ENCODE data around the gene PEAK3. TPM values are rescaled to one million over a fixed set of nuclear protein-coding genes. Genes with fewer than 3 reads are reported as not detected.
A peak's percentile ranks its signal among the peaks of the same experiment; 100 is the strongest.

The PEAK3 gene
- total RNA-seq, 2 donors from 2014 or later: 0.09 to 0.32 TPM

GRCh38 chr19:2248136-2249009 is 33.6 kb downstream of the PEAK3 start:
- no peaks in the 10 kb centered on the region for H3K27me3 Mint-ChIP-seq
- H3K4me1 Mint-ChIP-seq: no peaks in the 10 kb centered on the region
- ATAC-seq (replicated peaks): no peak
- H3K36me3 Mint-ChIP-seq (ENCODE audit: low read depth): peaks cover 46% of the 10 kb centered on the region
- no peaks in the 10 kb centered on the region for H3K9me3 Mint-ChIP-seq
- H3K4me3 Mint-ChIP-seq: no peak overlapping the region
- no peak overlapping the region for H3K27ac Mint-ChIP-seq

GRCh38 chr19:2247433-2248101 is 34.4 kb downstream of the PEAK3 start:
- Mint-ChIP-seq H3K9me3 (no peaks in the 10 kb centered on the region), H3K4me1 (peaks cover 2% of the 10 kb centered on the region), H3K4me3 (no peak overlapping the region), H3K36me3 (ENCODE audit: low read depth) (peaks cover 55% of the 10 kb centered on the region), H3K27me3 (no peaks in the 10 kb centered on the region), H3K27ac (no peak overlapping the region)
- ATAC-seq (replicated peaks): no peak

- H3K27ac Mint-ChIP-seq: no peak overlapping the region
- no peaks in the 10 kb centered on the region for H3K9me3 Mint-ChIP-seq
- peaks cover 5% of the 10 kb centered on the region for H3K4me1 Mint-ChIP-seq
- H3K4me3 Mint-ChIP-seq: no peak overlapping the region
- no peak for ATAC-seq (replicated peaks)
- no peaks in the 10 kb centered on the region for H3K27me3 Mint-ChIP-seq
- H3K36me3 Mint-ChIP-seq (ENCODE audit: low read depth): peaks cover 59% of the 10 kb centered on the region
Measured at GRCh38 chr19:2246801-2247361, 35.1 kb downstream of the PEAK3 start.

GRCh38 chr19:2246014-2246620 is 35.9 kb downstream of the PEAK3 start:
- no peaks in the 10 kb centered on the region for H3K27me3 Mint-ChIP-seq
- H3K36me3 Mint-ChIP-seq (ENCODE audit: low read depth): peaks cover 65% of the 10 kb centered on the region
- no peaks in the 10 kb centered on the region for H3K9me3 Mint-ChIP-seq
- no peak overlapping the region for H3K4me3 Mint-ChIP-seq
- ATAC-seq (replicated peaks): no peak
- H3K4me1 Mint-ChIP-seq: peaks cover 10% of the 10 kb centered on the region
- no peak overlapping the region for H3K27ac Mint-ChIP-seq

- Mint-ChIP-seq H3K27ac (no peak overlapping the region), H3K27me3 (no peaks in the 10 kb centered on the region), H3K36me3 (ENCODE audit: low read depth) (peaks cover 74% of the 10 kb centered on the region), H3K9me3 (no peaks in the 10 kb centered on the region), H3K4me3 (no peak overlapping the region), H3K4me1 (peaks cover 18% of the 10 kb centered on the region)
- ATAC-seq (replicated peaks): no peak
Measured at GRCh38 chr19:2245273-2245672, 36.7 kb downstream of the PEAK3 start.

GRCh38 chr19:2244486-2244885 is 37.5 kb downstream of the PEAK3 start:
- no peak overlapping the region for H3K27ac Mint-ChIP-seq
- H3K9me3 Mint-ChIP-seq: no peaks in the 10 kb centered on the region
- H3K4me3 Mint-ChIP-seq: no peak overlapping the region
- H3K4me1 Mint-ChIP-seq: peaks cover 25% of the 10 kb centered on the region
- H3K36me3 Mint-ChIP-seq (ENCODE audit: low read depth): peaks cover 81% of the 10 kb centered on the region
- no peak for ATAC-seq (replicated peaks)
- no peaks in the 10 kb centered on the region for H3K27me3 Mint-ChIP-seq

- peaks cover 86% of the 10 kb centered on the region for H3K36me3 Mint-ChIP-seq (ENCODE audit: low read depth)
- ATAC-seq (replicated peaks): no peak
- H3K27ac Mint-ChIP-seq: no peak overlapping the region
Measured at GRCh38 chr19:2244125-2244411, 37.9 kb downstream of the PEAK3 start.

GRCh38 chr19:2243274-2244124 is 38.5 kb downstream of the PEAK3 start:
- no peak overlapping the region for H3K4me3 Mint-ChIP-seq
- no peaks in the 10 kb centered on the region for H3K9me3 Mint-ChIP-seq
- no peaks in the 10 kb centered on the region for H3K27me3 Mint-ChIP-seq
- H3K36me3 Mint-ChIP-seq (ENCODE audit: low read depth): peaks cover 88% of the 10 kb centered on the region
- peaks cover 32% of the 10 kb centered on the region for H3K4me1 Mint-ChIP-seq
- no peak for ATAC-seq (replicated peaks)
- no peak overlapping the region for H3K27ac Mint-ChIP-seq

More at GRCh38 chr19:2244125-2244411, 37.9 kb downstream of the PEAK3 start:
- Mint-ChIP-seq H3K4me3 (no peak overlapping the region), H3K9me3 (no peaks in the 10 kb centered on the region), H3K4me1 (peaks cover 28% of the 10 kb centered on the region), H3K27me3 (no peaks in the 10 kb centered on the region)

- Mint-ChIP-seq H3K9me3 (no peaks in the 10 kb centered on the region), H3K4me3 (no peak overlapping the region), H3K27me3 (no peaks in the 10 kb centered on the region), H3K27ac (peak overlapping the region; percentile 48), H3K36me3 (ENCODE audit: low read depth) (peaks cover 92% of the 10 kb centered on the region), H3K4me1 (peaks cover 37% of the 10 kb centered on the region)
- ATAC-seq (replicated peaks): no peak
Measured at GRCh38 chr19:2242816-2243215, 39.2 kb downstream of the PEAK3 start.

- Mint-ChIP-seq H3K27me3 (no peaks in the 10 kb centered on the region), H3K9me3 (no peaks in the 10 kb centered on the region), H3K4me3 (no peak overlapping the region), H3K36me3 (ENCODE audit: low read depth) (peaks cover 94% of the 10 kb centered on the region), H3K4me1 (peaks cover 37% of the 10 kb centered on the region), H3K27ac (peak overlapping the region; percentile 48)
- no peak for ATAC-seq (replicated peaks)
Measured at GRCh38 chr19:2242092-2242537, 39.9 kb downstream of the PEAK3 start.

GRCh38 chr19:2240881-2241760 is 40.9 kb downstream of the PEAK3 start:
- Mint-ChIP-seq H3K9me3 (no peaks in the 10 kb centered on the region), H3K4me1 (peaks cover 43% of the 10 kb centered on the region), H3K27me3 (no peaks in the 10 kb centered on the region), H3K36me3 (ENCODE audit: low read depth) (peaks cover 95% of the 10 kb centered on the region), H3K4me3 (peak overlapping the region; percentile 95), H3K27ac (peak overlapping the region; percentile 98)
- no peak for ATAC-seq (replicated peaks)

- peak overlapping the region; percentile 98 for H3K27ac Mint-ChIP-seq
- H3K9me3 Mint-ChIP-seq: no peaks in the 10 kb centered on the region
- H3K4me1 Mint-ChIP-seq: peaks cover 44% of the 10 kb centered on the region
- ATAC-seq (replicated peaks): no peak
- no peaks in the 10 kb centered on the region for H3K27me3 Mint-ChIP-seq
- H3K36me3 Mint-ChIP-seq (ENCODE audit: low read depth): peaks cover 90% of the 10 kb centered on the region
- H3K4me3 Mint-ChIP-seq: peak overlapping the region; percentile 95
Measured at GRCh38 chr19:2239771-2240770, 41.9 kb downstream of the PEAK3 start.

Data from activated T-helper 17 cell treated with anti-CD3 and anti-CD28 coated beads, Interleukin-2, amount 50 U/mL, for 72 hours (primary cell).